HUES6 (cell line): Measurements from ENCODE around the gene HYDIN.

Experiments used
- H3K27ac ChIP-seq: 2 replicates; pipeline ENCODE4 v1.7.0; 2013; ENCODE audit warnings: low read depth, mild to moderate bottlenecking, low read length, inconsistent platforms
- H3K27me3 ChIP-seq: 2 replicates; pipeline ENCODE4 v1.6.1; 2013; ENCODE audit warnings: low read length; ENCODE audit not compliant: control insufficient read depth, insufficient read depth
- H3K36me3 ChIP-seq: 2 replicates; pipeline ENCODE4 v1.6.1; 2013; ENCODE audit warnings: low read length; ENCODE audit not compliant: control insufficient read depth, insufficient read depth
- H3K4me1 ChIP-seq: 2 replicates; pipeline ENCODE4 v1.6.1; 2013; ENCODE audit warnings: low read length; ENCODE audit not compliant: control insufficient read depth, insufficient read depth
- H3K4me3 ChIP-seq: 2 replicates; pipeline ENCODE4 v1.5.1; 2013; ENCODE audit warnings: low read depth, low read length
- H3K9ac ChIP-seq: one replicate; pipeline ENCODE4 v1.6.1; 2013; ENCODE audit warnings: mild to moderate bottlenecking, low read length
- H3K9me3 ChIP-seq: 2 replicates; pipeline ENCODE4 v1.6.1; 2013; ENCODE audit warnings: low read depth, low read length; ENCODE audit not compliant: control insufficient read depth, insufficient read depth

The HYDIN gene

GRCh38 chr16:70800311-70800710 is 430.2 kb downstream of the HYDIN start:
- peak overlapping the region; percentile 45; the same call in 1 of the 2 replicates for H3K27ac ChIP-seq
- H3K36me3 ChIP-seq: peaks cover 12% of the 10 kb centered on the region; the same call in 1 of the 2 replicates
- peaks cover 8% of the 10 kb centered on the region; the same call in 1 of the 2 replicates for H3K4me1 ChIP-seq
- H3K4me3 ChIP-seq: peak overlapping the region; percentile 94
- H3K27me3 ChIP-seq: peaks cover 29% of the 10 kb centered on the region
- peak overlapping the region; percentile 86 for H3K9ac ChIP-seq
- H3K9me3 ChIP-seq: no peaks in the 10 kb centered on the region

DNA sequence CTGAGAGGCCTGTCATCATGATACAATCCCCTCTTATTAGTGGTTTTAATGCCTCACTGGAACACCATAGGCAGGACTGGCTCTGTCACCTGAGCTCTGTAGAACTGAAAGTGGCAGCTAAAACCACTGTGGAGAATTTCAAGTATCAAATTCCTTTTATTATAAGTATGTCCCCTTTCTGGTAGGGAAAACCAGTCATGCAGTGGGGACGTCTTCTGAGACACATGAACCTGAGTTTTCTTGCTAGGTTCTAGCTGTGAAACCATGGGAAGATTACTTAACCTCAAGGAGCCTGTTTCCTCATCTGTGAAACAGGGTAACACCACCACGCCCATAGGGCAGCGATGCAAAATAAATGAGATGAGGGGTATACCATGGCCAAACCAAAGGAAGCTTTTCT is 434.2 kb downstream of the HYDIN start:
- Histone ChIP-seq H3K9me3 (no peaks in the 10 kb centered on the region), H3K9ac (no peak overlapping the region), H3K27ac (no peak overlapping the region), H3K36me3 (peaks cover 12% of the 10 kb centered on the region; the same call in 1 of the 2 replicates), H3K4me1 (peaks cover 5% of the 10 kb centered on the region; the same call in 1 of the 2 replicates), H3K27me3 (no peaks in the 10 kb centered on the region), H3K4me3 (no peak overlapping the region)

DNA sequence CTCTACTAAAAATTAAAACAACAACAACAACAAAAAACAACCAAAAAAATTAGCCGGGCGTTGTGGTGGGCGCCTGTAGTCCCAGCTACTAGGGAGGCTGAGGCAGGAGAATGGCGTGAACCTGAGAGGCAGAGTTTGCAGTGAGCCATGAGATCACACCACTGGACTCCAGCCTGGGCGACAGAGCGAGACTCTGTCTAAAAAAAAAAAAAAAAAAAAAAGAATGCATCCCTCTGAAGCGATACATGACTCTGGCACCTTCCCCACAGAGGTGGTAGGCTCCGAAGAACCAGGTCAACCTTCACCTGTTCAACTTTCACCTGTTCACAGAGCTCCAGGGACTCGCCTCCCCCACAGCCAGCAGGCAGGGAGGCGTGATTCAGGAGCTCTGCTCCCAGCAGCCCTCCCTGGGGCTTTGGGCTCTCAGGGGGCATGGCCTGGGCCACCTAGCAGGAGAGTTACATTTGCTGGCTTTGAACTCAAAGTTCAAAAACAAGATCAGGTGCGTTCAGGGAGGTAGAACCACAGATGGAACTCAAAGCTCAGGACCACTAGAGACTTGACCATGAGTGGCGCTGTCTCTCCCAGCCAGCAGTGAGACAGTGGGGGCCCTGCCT is 435.1 kb downstream of the HYDIN start:
- Histone ChIP-seq H3K4me3 (no peak overlapping the region), H3K9me3 (no peaks in the 10 kb centered on the region), H3K36me3 (peaks cover 12% of the 10 kb centered on the region; the same call in 1 of the 2 replicates), H3K27ac (no peak overlapping the region), H3K4me1 (peaks cover 12% of the 10 kb centered on the region; the same call in 1 of the 2 replicates), H3K9ac (no peak overlapping the region), H3K27me3 (no peaks in the 10 kb centered on the region)

DNA sequence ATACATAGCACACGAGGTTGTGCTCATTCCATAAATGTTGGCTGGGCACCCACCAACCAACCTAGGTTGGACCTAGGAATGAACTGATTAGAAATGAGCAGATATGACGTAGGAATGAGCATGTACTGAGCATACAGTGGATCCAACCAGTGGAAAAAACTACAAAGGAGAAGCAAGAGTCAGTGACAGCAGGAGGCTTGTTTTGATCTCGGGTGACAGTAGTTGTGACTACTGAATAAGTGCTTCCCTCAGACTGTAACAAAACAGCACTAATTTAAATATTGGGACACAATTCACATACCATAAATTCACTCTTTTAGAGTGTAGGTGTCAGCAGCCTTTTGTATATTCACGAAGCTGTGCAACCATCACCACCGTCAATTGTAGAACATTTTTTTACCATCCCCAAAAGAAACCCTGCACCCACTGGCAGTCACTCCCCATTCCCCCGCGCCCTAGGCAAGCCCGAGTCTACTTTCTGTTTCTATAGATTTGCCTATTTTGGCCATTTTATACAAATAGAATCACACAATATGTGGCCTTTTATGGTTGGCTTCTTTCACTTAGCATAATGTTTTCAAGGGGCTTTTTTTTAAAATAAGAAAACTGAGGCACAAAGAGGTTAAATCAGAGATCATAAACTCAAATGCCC is 436.5 kb downstream of the HYDIN start:
- Histone ChIP-seq H3K4me3 (no peak overlapping the region), H3K27me3 (no peaks in the 10 kb centered on the region), H3K36me3 (peaks cover 12% of the 10 kb centered on the region; the same call in 1 of the 2 replicates), H3K27ac (no peak overlapping the region), H3K4me1 (peaks cover 13% of the 10 kb centered on the region; the same call in 1 of the 2 replicates), H3K9ac (no peak overlapping the region), H3K9me3 (no peaks in the 10 kb centered on the region)

DNA sequence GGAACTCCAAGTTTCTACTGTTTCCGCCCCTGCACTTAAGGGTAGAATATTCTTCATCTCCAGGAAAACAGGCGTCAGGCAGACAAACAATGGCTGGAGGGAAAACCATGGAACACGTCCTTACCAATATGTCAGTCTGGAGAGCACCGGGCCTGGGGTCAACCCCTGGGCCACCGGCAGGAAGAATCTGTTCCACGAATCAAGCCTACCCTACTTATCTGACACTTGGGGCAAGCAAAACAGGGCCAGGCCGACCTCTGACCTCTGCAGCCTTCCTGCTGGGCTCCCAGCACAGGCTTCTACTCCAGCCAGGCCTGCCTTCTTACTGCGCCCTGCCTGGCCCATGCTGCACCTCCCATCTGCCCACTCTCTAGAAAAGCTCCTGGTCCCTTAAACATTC is 439.7 kb downstream of the HYDIN start:
- Histone ChIP-seq H3K27ac (no peak overlapping the region), H3K4me3 (no peak overlapping the region), H3K4me1 (peaks cover 13% of the 10 kb centered on the region; the same call in 1 of the 2 replicates), H3K27me3 (no peaks in the 10 kb centered on the region), H3K9ac (no peak overlapping the region), H3K36me3 (peaks cover 8% of the 10 kb centered on the region), H3K9me3 (no peaks in the 10 kb centered on the region)

DNA sequence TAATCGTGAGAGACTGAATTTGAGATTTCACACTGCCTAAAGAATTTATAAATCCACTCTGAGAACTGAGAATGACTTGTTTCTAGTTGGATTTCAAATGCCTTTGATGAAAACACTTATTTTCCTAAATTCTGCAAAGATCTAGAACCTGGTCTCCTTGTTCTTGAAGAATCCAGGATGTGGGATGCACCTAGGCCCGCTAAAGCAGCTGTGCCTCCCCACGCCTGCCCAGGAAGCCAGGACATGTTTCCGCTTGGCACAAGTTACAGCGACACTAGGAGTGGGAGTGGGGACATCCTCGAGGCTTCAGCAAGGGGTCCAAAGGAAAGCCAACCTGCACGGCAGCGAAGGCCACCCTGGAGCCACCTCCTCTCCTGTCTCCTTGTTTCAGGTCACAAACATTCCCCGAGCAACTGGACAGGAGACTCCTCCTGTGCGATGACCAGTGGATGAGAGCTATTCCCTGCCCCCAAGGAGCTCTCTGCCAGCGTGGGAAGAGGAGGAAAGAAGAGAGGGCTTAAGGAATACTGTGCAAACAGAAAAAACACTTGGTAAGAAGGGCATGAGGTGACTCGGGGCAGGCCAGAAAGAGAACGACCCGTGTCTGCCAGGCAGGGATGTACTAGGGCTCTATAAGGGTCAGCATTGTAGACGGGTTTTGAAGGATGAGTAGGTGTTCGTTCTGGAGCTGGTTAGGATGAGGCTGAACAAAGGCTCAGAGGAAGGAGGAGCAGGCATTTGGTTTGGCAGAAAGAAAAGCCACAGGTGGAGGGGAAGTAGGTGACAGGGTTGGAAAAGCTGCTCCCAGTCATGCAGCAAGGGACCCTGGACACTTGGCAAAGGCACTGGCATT is 440.7 kb downstream of the HYDIN start:
- H3K9me3 ChIP-seq: no peaks in the 10 kb centered on the region
- H3K27me3 ChIP-seq: no peaks in the 10 kb centered on the region
- peaks cover 17% of the 10 kb centered on the region for H3K36me3 ChIP-seq
- H3K4me1 ChIP-seq: peaks cover 13% of the 10 kb centered on the region; the same call in 1 of the 2 replicates
- no peak overlapping the region for H3K9ac ChIP-seq
- H3K4me3 ChIP-seq: no peak overlapping the region
- no peak overlapping the region for H3K27ac ChIP-seq

- H3K4me1 ChIP-seq: peaks cover 13% of the 10 kb centered on the region; the same call in 1 of the 2 replicates
- no peak overlapping the region for H3K27ac ChIP-seq
- no peaks in the 10 kb centered on the region for H3K9me3 ChIP-seq
- H3K27me3 ChIP-seq: no peaks in the 10 kb centered on the region
- peaks cover 26% of the 10 kb centered on the region for H3K36me3 ChIP-seq
- H3K4me3 ChIP-seq: no peak overlapping the region
- H3K9ac ChIP-seq: no peak overlapping the region
Measured at GRCh38 chr16:70788668-70789594, 441.6 kb downstream of the HYDIN start.

GRCh38 chr16:70786020-70786755 is 444.3 kb downstream of the HYDIN start:
- no peak overlapping the region for H3K27ac ChIP-seq
- peaks cover 12% of the 10 kb centered on the region; the same call in 1 of the 2 replicates for H3K4me1 ChIP-seq
- H3K36me3 ChIP-seq: peaks cover 54% of the 10 kb centered on the region
- no peaks in the 10 kb centered on the region for H3K27me3 ChIP-seq
- no peak overlapping the region for H3K4me3 ChIP-seq
- H3K9me3 ChIP-seq: peaks cover 6% of the 10 kb centered on the region; the same call in 1 of the 2 replicates
- H3K9ac ChIP-seq: no peak overlapping the region

- no peak overlapping the region for H3K9ac ChIP-seq
- peaks cover under 1% of the 10 kb centered on the region; the same call in 1 of the 2 replicates for H3K4me1 ChIP-seq
- peaks cover 6% of the 10 kb centered on the region; the same call in 1 of the 2 replicates for H3K9me3 ChIP-seq
- H3K36me3 ChIP-seq: peaks cover 66% of the 10 kb centered on the region
- no peaks in the 10 kb centered on the region for H3K27me3 ChIP-seq
- H3K4me3 ChIP-seq: no peak overlapping the region
- no peak overlapping the region for H3K27ac ChIP-seq
Measured at GRCh38 chr16:70784692-70785555, 445.6 kb downstream of the HYDIN start.
